HEK293 (cell line): ENCODE data around the gene NCSTN.
A peak's percentile ranks its signal among the peaks of the same experiment; 100 is the strongest.

ENCODE experiments used
- BCL11A ChIP-seq: fragments of 450-650 bp; formaldehyde crosslinking; IDR thresholded peaks from 2 replicates; pipeline ENCODE4 v1.5.1; 2016; ENCODE audit warnings: low read depth, missing biosample characterization, missing genetic modification characterization
- ELK4 ChIP-seq: IDR thresholded peaks from 2 replicates; pipeline ENCODE4 v1.6.1; 2011; ENCODE audit warnings: mild to moderate bottlenecking, low read depth, low read length, borderline replicate concordance
- PATZ1 ChIP-seq: fragments of 450-650 bp; formaldehyde crosslinking; IDR thresholded peaks from 2 replicates; pipeline ENCODE4 v1.5.1; 2016; ENCODE audit warnings: missing biosample characterization, missing genetic modification characterization
- SALL2 ChIP-seq: fragments of 450-650 bp; formaldehyde crosslinking; IDR thresholded peaks from 2 replicates; pipeline ENCODE4 v1.5.0; 2017; ENCODE audit warnings: missing biosample characterization, mild to moderate bottlenecking, missing genetic modification characterization, borderline replicate concordance
- SETDB1 ChIP-seq: IDR thresholded peaks from one replicate; pipeline ENCODE4 v1.6.1; 2017; ENCODE audit warnings: mild to moderate bottlenecking, low read length, moderate library complexity, mixed read lengths; ENCODE audit not compliant: insufficient read length
- TSHZ1 ChIP-seq: fragments of 450-650 bp; formaldehyde crosslinking; IDR thresholded peaks from 2 replicates; pipeline ENCODE4 v1.5.1; 2016; ENCODE audit warnings: missing biosample characterization, missing genetic modification characterization, borderline replicate concordance
- WT1 ChIP-seq: fragments of 450-650 bp; formaldehyde crosslinking; IDR thresholded peaks from 2 replicates; pipeline ENCODE4 v1.5.1; 2016; ENCODE audit warnings: missing biosample characterization, missing genetic modification characterization
- ZBTB8A ChIP-seq: fragments of 450-650 bp; formaldehyde crosslinking; IDR thresholded peaks from 2 replicates; pipeline ENCODE4 v1.5.1; 2016; ENCODE audit warnings: missing biosample characterization, missing genetic modification characterization
- ZFP3 ChIP-seq: fragments of 450-650 bp; formaldehyde crosslinking; IDR thresholded peaks from 2 replicates; pipeline ENCODE4 v1.5.1; 2016; ENCODE audit warnings: low read depth, missing biosample characterization, missing genetic modification characterization
- ZNF112 ChIP-seq: fragments of 450-650 bp; formaldehyde crosslinking; IDR thresholded peaks from 2 replicates; pipeline ENCODE4 v1.5.0; 2017; ENCODE audit warnings: missing biosample characterization, missing genetic modification characterization
- ZNF16 ChIP-seq: fragments of 450-650 bp; formaldehyde crosslinking; IDR thresholded peaks from 2 replicates; pipeline ENCODE4 v1.5.1; 2016; ENCODE audit warnings: low read depth, missing biosample characterization, missing genetic modification characterization
- ZNF18 ChIP-seq: fragments of 450-650 bp; formaldehyde crosslinking; IDR thresholded peaks from 2 replicates; pipeline ENCODE4 v1.5.1; 2016; ENCODE audit warnings: missing biosample characterization, missing genetic modification characterization
- ZNF23 ChIP-seq: fragments of 450-650 bp; formaldehyde crosslinking; IDR thresholded peaks from 2 replicates; pipeline ENCODE4 v1.5.1; 2016; ENCODE audit warnings: missing biosample characterization, missing genetic modification characterization, borderline replicate concordance
- ZNF280C ChIP-seq: fragments of 450-650 bp; formaldehyde crosslinking; IDR thresholded peaks from 2 replicates; pipeline ENCODE4 v1.5.1; 2016; ENCODE audit warnings: missing biosample characterization, missing genetic modification characterization
- ZNF404 ChIP-seq: fragments of 450-650 bp; formaldehyde crosslinking; IDR thresholded peaks from 2 replicates; pipeline ENCODE4 v1.5.1; 2017; ENCODE audit warnings: missing biosample characterization, missing genetic modification characterization
- ZNF518A ChIP-seq: fragments of 450-650 bp; formaldehyde crosslinking; conservative IDR thresholded peaks from 2 replicates; pipeline ENCODE4 v1.5.1; 2016; ENCODE audit warnings: low read depth, missing biosample characterization, missing genetic modification characterization
- ZNF600 ChIP-seq: fragments of 450-650 bp; formaldehyde crosslinking; IDR thresholded peaks from 2 replicates; pipeline ENCODE4 v1.5.1; 2016; ENCODE audit warnings: missing biosample characterization, missing genetic modification characterization
- ZNF610 ChIP-seq: fragments of 450-650 bp; formaldehyde crosslinking; IDR thresholded peaks from 2 replicates; pipeline ENCODE4 v1.5.1; 2016; ENCODE audit warnings: missing biosample characterization, missing genetic modification characterization, borderline replicate concordance
- ZNF629 ChIP-seq: fragments of 450-650 bp; formaldehyde crosslinking; IDR thresholded peaks from 2 replicates; pipeline ENCODE4 v1.5.1; 2017; ENCODE audit warnings: missing biosample characterization, missing genetic modification characterization
- ZSCAN4 ChIP-seq: fragments of 450-650 bp; formaldehyde crosslinking; IDR thresholded peaks from 2 replicates; pipeline ENCODE4 v1.5.1; 2017; ENCODE audit warnings: missing biosample characterization, missing genetic modification characterization
- ZXDB ChIP-seq: fragments of 450-650 bp; formaldehyde crosslinking; IDR thresholded peaks from 2 replicates; pipeline ENCODE4 v1.5.1; 2016; ENCODE audit warnings: missing biosample characterization, missing genetic modification characterization

NCSTN gene

GRCh38 chr1:160407839-160408801, 64.9 kb downstream of the NCSTN start (continued):
- TF ChIP-seq ZNF18 (tag by site-specific recombination) (no peak), TSHZ1 (tag by site-specific recombination) (no peak), SALL2 (tag by site-specific recombination) (no peak), ZNF629 (tag by site-specific recombination) (peak; percentile 52), ZSCAN4 (tag by site-specific recombination) (no peak), ELK4 (no peak), ZNF23 (tag by site-specific recombination) (no peak), ZNF600 (tag by site-specific recombination) (peak; percentile 66), ZBTB8A (tag by site-specific recombination) (no peak), ZXDB (tag by site-specific recombination) (no peak), WT1 (tag by site-specific recombination) (no peak), ZNF404 (no peak), PATZ1 (tag by site-specific recombination) (no peak), ZNF518A (tag by site-specific recombination) (no peak), ZNF280C (tag by site-specific recombination) (no peak), ZNF112 (no peak), ZNF610 (tag by site-specific recombination) (no peak), ZFP3 (tag by site-specific recombination) (no peak), BCL11A (no peak), ZNF16 (tag by site-specific recombination) (no peak), SETDB1 (no peak)
